Trophoblast cell (in vitro differentiated cells and primary cell): Measurements from ENCODE around the gene ZNF335.

Experiments
- DNase-seq, 2 donors: peaks; one replicate each; pipeline ENCODE4 v3.0.0-alpha.2; 2016
- H2AFZ ChIP-seq: 2 replicates; pipeline ENCODE4 v1.6.1; 2013; ENCODE audit warnings: low read length, moderate library complexity, mild to moderate bottlenecking; ENCODE audit not compliant: insufficient read depth, poor library complexity
- H2AK5ac ChIP-seq: 2 replicates; pipeline ENCODE4 v1.6.1; 2013; ENCODE audit warnings: mild to moderate bottlenecking, low read length
- H2BK120ac ChIP-seq: 2 replicates; pipeline ENCODE4 v1.6.1; 2013; ENCODE audit warnings: low read length, mild to moderate bottlenecking, moderate library complexity; ENCODE audit not compliant: insufficient read depth, poor library complexity
- H2BK12ac ChIP-seq: 2 replicates; pipeline ENCODE4 v1.6.1; 2013; ENCODE audit warnings: mild to moderate bottlenecking, low read length, moderate library complexity
- H2BK5ac ChIP-seq: 2 replicates; pipeline ENCODE4 v1.6.1; 2013; ENCODE audit warnings: low read length, low read depth, moderate library complexity, mild to moderate bottlenecking; ENCODE audit not compliant: poor library complexity
- H3K14ac ChIP-seq: 2 replicates; pipeline ENCODE4 v1.6.1; 2013; ENCODE audit warnings: mild to moderate bottlenecking, low read length
- H3K18ac ChIP-seq: 2 replicates; pipeline ENCODE4 v1.6.1; 2013; ENCODE audit warnings: mild to moderate bottlenecking, low read length
- H3K23ac ChIP-seq: 2 replicates; pipeline ENCODE4 v1.6.1; 2013; ENCODE audit warnings: low read length
- H3K27ac ChIP-seq: 2 replicates; pipeline ENCODE4 v1.5.1; 2013; ENCODE audit warnings: low read depth, mild to moderate bottlenecking, inconsistent platforms, low read length, moderate library complexity
- H3K27me3 ChIP-seq: 2 replicates; pipeline ENCODE4 v1.6.1; 2013; ENCODE audit warnings: inconsistent platforms, mild to moderate bottlenecking, low read length, moderate library complexity; ENCODE audit not compliant: insufficient read depth
- H3K36me3 ChIP-seq, 2 experiments: 1 replicate in 1 of 2; 2 replicates in 1 of 2; pipeline ENCODE4 v1.6.1; 2013; ENCODE audit warnings: low read length in 2 of 2, mild to moderate bottlenecking in 2 of 2, moderate library complexity in 1 of 2; ENCODE audit not compliant: insufficient read depth in 2 of 2, control insufficient read depth in 1 of 2
- H3K4ac ChIP-seq: 2 replicates; pipeline ENCODE4 v1.6.1; 2013; ENCODE audit warnings: low read depth, mild to moderate bottlenecking, low read length, moderate library complexity
- H3K4me1 ChIP-seq, 2 experiments: 1 replicate in 1 of 2; 2 replicates in 1 of 2; pipeline ENCODE4 v1.6.1; 2013; ENCODE audit warnings: low read length in 2 of 2, mild to moderate bottlenecking in 2 of 2, moderate library complexity in 1 of 2; ENCODE audit not compliant: insufficient read depth in 2 of 2, control insufficient read depth in 1 of 2
- H3K4me2 ChIP-seq: 2 replicates; pipeline ENCODE4 v1.6.1; 2013; ENCODE audit warnings: inconsistent platforms, mild to moderate bottlenecking, low read length, moderate library complexity
- H3K4me3 ChIP-seq: 2 replicates; pipeline ENCODE4 v1.5.1; 2013; ENCODE audit warnings: mild to moderate bottlenecking, low read depth, low read length, inconsistent platforms
- H3K79me1 ChIP-seq: one replicate; pipeline ENCODE4 v1.6.1; 2013; ENCODE audit warnings: low read length
- H3K79me2 ChIP-seq: 2 replicates; pipeline ENCODE4 v1.6.1; 2013; ENCODE audit warnings: low read length, mild to moderate bottlenecking; ENCODE audit not compliant: control insufficient read depth, insufficient read depth, poor library complexity
- H3K9ac ChIP-seq: 2 replicates; pipeline ENCODE4 v1.6.1; 2013; ENCODE audit warnings: mild to moderate bottlenecking, low read length
- H3K9me3 ChIP-seq: 2 replicates; pipeline ENCODE4 v1.6.1; 2013; ENCODE audit warnings: low read depth, mild to moderate bottlenecking, control low read depth, inconsistent platforms, low read length; ENCODE audit not compliant: insufficient read depth
- H4K12ac ChIP-seq: 2 replicates; pipeline ENCODE4 v1.6.1; 2013; ENCODE audit warnings: low read depth, mild to moderate bottlenecking, low read length, moderate library complexity
- H4K8ac ChIP-seq: 2 replicates; pipeline ENCODE4 v1.6.1; 2013; ENCODE audit warnings: low read depth, mild to moderate bottlenecking, low read length, moderate library complexity
- H4K91ac ChIP-seq: one replicate; pipeline ENCODE4 v1.6.1; 2013; ENCODE audit warnings: low read depth, mild to moderate bottlenecking, low read length, moderate library complexity
- WGBS: extraction: QIAGEN DNeasy Blood & Tissue Kit; methylation state at CpG from one replicate; pipeline ENCODE4 v1.1.7; 2013; ENCODE audit warnings: missing lambda C conversion rate; ENCODE audit not compliant: insufficient read length, insufficient coverage; ENCODE audit errors: extremely low coverage; 5-methylcytosine and 5-hydroxymethylcytosine counted together

Gene ZNF335

DNA sequence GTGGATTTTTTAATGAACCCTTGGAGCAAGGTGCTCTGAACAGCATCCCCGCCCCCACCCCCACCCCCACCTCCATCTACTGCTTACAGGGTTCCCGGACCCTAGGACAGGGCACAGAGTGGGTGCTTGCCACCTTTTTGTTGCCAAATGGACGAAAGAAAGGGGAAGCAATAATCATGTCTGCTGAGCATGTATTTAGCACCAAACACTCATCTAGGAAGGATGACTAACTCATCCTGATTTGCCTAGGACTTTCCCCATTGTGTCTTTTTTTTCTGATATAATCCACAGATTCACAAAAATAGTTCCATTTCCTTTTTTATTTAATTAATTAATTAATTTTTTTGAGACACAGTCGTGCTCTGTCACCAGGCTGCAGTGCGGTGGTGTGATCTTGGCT is 58.9 kb downstream of the ZNF335 start:
- H2AK5ac ChIP-seq = no peak overlapping the region
- peaks cover 11% of the 10 kb centered on the region in 2 experiments for H3K4me1 ChIP-seq
- peaks cover 10% of the 10 kb centered on the region for H3K79me1 ChIP-seq
- H4K8ac ChIP-seq = no peak overlapping the region
- no peaks in the 10 kb centered on the region for H3K36me3 ChIP-seq
- no peaks in the 10 kb centered on the region for H3K27me3 ChIP-seq
- H3K9ac ChIP-seq = no peak overlapping the region
- WGBS = no CpG with 5 or more reads among the region's 5 CpGs
- no peak overlapping the region for H3K4me3 ChIP-seq
- no peak for DNase-seq
- no peak overlapping the region for H2BK5ac ChIP-seq
- no peak overlapping the region for H4K91ac ChIP-seq
- no peak overlapping the region for H3K27ac ChIP-seq
- no peak overlapping the region for H3K14ac ChIP-seq
- H4K12ac ChIP-seq = no peak overlapping the region
- no peaks in the 10 kb centered on the region for H3K9me3 ChIP-seq
- H3K4ac ChIP-seq = no peak overlapping the region
- no peaks in the 10 kb centered on the region for H3K79me2 ChIP-seq
- H3K23ac ChIP-seq = no peak overlapping the region
- no peak overlapping the region for H2BK12ac ChIP-seq
- H2AFZ ChIP-seq = no peak overlapping the region
- no peak overlapping the region for H3K4me2 ChIP-seq
- H2BK120ac ChIP-seq = no peak overlapping the region
- H3K18ac ChIP-seq = no peak overlapping the region

GRCh38 chr20:45912344-45912682 is 59.7 kb downstream of the ZNF335 start:
- H3K4me3 ChIP-seq = no peak overlapping the region
- WGBS = no CpG with 5 or more reads among the region's 4 CpGs

GRCh38 chr20:45911486-45912343 is 60.3 kb downstream of the ZNF335 start, which contains the start of gene PLTP:
Gene PLTP, minus strand, starts transcription at chr20:45912155. Its CDS starts 703 bp downstream, at chr20:45911452.
- Histone ChIP-seq H3K14ac (peak within 1 kb of the TSS; percentile 62), H3K9me3 (no peaks in the 10 kb centered on the region), H4K91ac (peak within 1 kb of the TSS; percentile 31), H3K4ac (no peak within 1 kb of the TSS), H3K79me2 (no peaks in the 10 kb centered on the region), H3K27ac (peak within 1 kb of the TSS; percentile 22), H2AK5ac (no peak within 1 kb of the TSS), H2BK120ac (peak within 1 kb of the TSS; percentile 26), H3K79me1 (peaks cover 10% of the 10 kb centered on the region), H2AFZ (peak within 1 kb of the TSS; percentile 41), H3K18ac (peak within 1 kb of the TSS; percentile 5), H3K9ac (no peak within 1 kb of the TSS), H3K4me1 (peaks cover 11% of the 10 kb centered on the region in 2 experiments), H3K4me2 (peak within 1 kb of the TSS; percentile 72), H3K23ac (no peak within 1 kb of the TSS), H3K27me3 (no peaks in the 10 kb centered on the region), H2BK12ac (no peak within 1 kb of the TSS), H4K12ac (peak within 1 kb of the TSS; percentile 73), H2BK5ac (peak within 1 kb of the TSS; percentile 46), H4K8ac (peak within 1 kb of the TSS; percentile 79), H3K36me3 (peaks cover 0 to 5% of the 10 kb centered on the region in 2 experiments), H3K4me3 (peak within 1 kb of the TSS; percentile 63)
- WGBS = no CpG with 5 or more reads among the region's 58 CpGs
- DNase-seq = no peak

More at GRCh38 chr20:45912344-45912682, 59.7 kb downstream of the ZNF335 start:
- Histone ChIP-seq H2AFZ (peak overlapping the region; percentile 41), H3K36me3 (peaks cover 0 to 5% of the 10 kb centered on the region in 2 experiments), H3K9me3 (no peaks in the 10 kb centered on the region), H2BK120ac (peak overlapping the region; percentile 26), H4K91ac (peak overlapping the region; percentile 31), H3K18ac (no peak overlapping the region), H3K4me1 (peaks cover 11% of the 10 kb centered on the region in 2 experiments), H3K27me3 (no peaks in the 10 kb centered on the region), H3K23ac (no peak overlapping the region), H3K79me2 (no peaks in the 10 kb centered on the region), H2AK5ac (no peak overlapping the region), H3K9ac (no peak overlapping the region), H3K4me2 (peak overlapping the region; percentile 72), H2BK5ac (peak overlapping the region; percentile 46), H4K8ac (peak overlapping the region; percentile 62), H3K14ac (no peak overlapping the region), H3K79me1 (peaks cover 10% of the 10 kb centered on the region), H2BK12ac (no peak overlapping the region), H4K12ac (peak overlapping the region; percentile 51), H3K4ac (no peak overlapping the region), H3K27ac (no peak overlapping the region)
- DNase-seq = no peak

DNA sequence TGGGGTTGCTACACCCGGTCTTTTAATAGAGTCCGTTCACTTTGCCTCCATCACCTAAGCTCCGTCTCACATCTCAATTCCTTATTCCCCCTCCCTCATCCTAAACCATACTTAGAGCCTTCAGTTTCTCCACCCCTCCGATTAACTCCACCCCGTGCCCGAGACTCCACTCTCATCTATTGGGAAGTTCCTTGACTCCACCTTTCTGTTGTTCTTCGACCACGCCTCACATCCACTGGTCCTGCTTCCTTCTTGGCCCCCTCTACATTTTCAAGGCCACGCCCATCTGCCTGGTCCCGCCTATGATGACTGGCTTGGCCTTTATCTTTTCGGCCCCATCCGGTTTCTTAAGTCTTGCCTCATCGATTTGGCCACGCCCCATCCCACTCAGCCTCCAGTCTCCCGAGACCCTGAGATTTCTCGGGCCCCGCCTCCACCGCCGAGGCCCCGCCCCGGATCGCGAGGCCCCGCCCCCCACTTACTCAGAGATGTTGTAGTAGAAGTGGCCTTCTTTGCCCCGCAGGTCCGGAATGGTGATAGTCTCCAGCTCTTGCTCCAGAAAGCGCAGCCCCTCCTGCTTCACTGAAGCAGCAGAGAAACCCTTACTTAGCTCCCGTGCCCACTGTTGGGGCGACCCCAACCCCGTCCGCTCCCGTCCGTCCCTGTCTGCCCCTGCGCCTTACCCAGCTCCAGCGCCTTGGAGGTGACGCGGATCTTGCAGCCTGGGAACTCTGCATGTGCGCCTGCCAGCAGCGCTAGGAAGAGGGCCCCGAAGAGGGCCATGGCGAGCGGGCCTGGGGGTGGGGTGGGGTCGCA is 61.1 kb downstream of the ZNF335 start:
- peak; percentile 97 to 99 for DNase-seq
- H3K27ac ChIP-seq = peak overlapping the region; percentile 22
- H2AK5ac ChIP-seq = no peak overlapping the region
- H3K79me2 ChIP-seq = no peaks in the 10 kb centered on the region
- H2BK5ac ChIP-seq = no peak overlapping the region
- no peaks in the 10 kb centered on the region for H3K9me3 ChIP-seq
- peak overlapping the region; percentile 55 for H3K4me3 ChIP-seq
- no peak overlapping the region for H4K91ac ChIP-seq
- no peak overlapping the region for H3K23ac ChIP-seq
- no peaks in the 10 kb centered on the region for H3K27me3 ChIP-seq
- H3K4ac ChIP-seq = no peak overlapping the region
- no peak overlapping the region for H2BK120ac ChIP-seq
- peaks cover 11 to 15% of the 10 kb centered on the region in 2 experiments for H3K4me1 ChIP-seq
- no peak overlapping the region for H3K18ac ChIP-seq
- no CpG with 5 or more reads among the region's 43 CpGs for WGBS
- no peak overlapping the region for H2AFZ ChIP-seq
- peak overlapping the region; percentile 72 for H3K4me2 ChIP-seq
- peak overlapping the region; percentile 39 for H4K12ac ChIP-seq
- H3K14ac ChIP-seq = peak overlapping the region; percentile 35
- H2BK12ac ChIP-seq = no peak overlapping the region
- H3K79me1 ChIP-seq = peaks cover 10% of the 10 kb centered on the region
- H3K9ac ChIP-seq = no peak overlapping the region
- peak overlapping the region; percentile 40 for H4K8ac ChIP-seq
- peaks cover 2 to 5% of the 10 kb centered on the region in 2 experiments for H3K36me3 ChIP-seq
